NCI-H146 treated with DMSO at 0.1 percent for 48 hours (cell line): ENCODE measurements around the gene MRTFA.
"Not testable (repeated sequence)": the region's sequence is repeated elsewhere in the genome, so short reads cannot be mapped to it uniquely, and the experiment has no call there.

Source experiments
- DNase-seq: peaks from one replicate; lab custom pipeline; 2025; ENCODE audit not compliant: unreplicated experiment; lab: John Stamatoyannopoulos, UW

MRTFA gene

DNA sequence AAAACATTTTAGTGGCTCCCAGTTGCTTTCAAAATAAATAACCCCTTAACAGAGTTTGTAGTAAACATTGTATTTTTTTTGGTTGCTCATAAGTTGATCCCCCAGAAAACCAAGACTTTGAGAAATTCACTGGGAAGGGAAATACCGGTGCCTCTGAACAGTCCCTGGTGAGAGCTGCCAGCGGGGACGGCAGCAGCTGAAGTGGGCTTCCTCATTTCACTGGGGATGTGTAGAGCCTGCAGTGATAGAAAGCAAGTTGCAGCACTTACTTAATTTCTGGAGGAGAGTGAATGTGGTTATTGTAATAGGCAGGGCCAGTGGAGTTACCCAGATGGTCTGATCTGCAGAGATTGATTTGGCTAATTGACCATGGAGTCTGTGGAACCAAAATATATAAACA is 24.2 kb upstream of the MRTFA start:
- DNase-seq: no peak

DNA sequence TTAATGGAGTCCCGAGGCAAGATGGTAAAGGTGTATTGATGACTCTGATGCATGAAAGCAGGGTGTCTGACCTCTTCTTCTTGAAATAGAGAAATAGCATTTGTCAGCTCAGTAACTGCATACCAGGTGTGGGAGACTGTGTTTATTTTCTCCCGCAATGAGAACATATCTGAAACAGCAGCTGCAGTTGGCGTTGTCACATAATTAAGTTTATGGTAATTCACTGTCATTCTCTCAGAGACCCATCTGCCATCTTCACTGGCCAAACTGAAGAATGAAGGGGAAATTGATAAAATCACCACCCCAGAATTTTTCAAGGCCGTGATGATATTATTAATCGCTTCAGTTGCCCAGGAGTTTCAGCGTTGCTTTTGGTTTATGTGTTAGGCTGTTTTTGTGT is 22.6 kb upstream of the MRTFA start:
- peak; percentile 32 for DNase-seq

DNA sequence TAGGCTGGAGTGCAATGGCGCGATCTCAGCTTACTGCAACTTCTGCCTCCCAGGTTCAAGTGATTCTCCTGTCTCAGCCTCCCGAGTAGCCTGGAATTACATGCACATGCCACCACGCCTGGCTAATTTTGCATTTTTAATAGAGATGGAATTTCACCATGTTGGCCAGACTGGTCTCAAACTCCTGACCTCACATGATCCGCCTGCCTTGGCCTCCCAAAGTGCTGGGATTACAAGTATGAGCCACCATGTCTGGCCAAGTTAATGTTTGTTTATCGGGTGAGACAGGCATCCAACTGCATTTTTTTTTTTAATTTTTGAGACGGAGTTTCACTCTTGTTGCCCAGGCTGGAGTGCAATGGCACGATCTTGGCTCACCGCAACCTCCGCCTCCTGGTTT is 20.1 kb upstream of the MRTFA start:
- not testable (repeated sequence) for DNase-seq

DNA sequence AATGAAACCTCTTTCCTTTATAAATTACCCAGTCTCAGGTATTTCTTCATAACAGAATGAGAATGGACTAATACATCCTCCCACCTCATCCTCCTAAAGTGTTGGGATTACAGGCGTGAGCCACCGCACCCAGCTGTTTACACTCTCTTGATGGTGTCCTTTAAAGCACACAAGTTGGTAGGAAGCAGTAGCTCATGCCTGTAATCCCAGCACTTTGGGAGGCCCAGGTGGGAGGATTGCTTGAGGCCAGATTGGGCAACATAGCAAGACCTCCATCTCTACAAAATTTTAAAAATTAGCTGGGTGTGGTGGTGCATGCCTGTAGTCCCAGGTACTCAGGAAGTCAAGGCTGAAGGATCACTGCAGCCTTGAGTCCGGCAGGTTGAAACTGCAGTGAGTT is 19.4 kb upstream of the MRTFA start:
- not testable (repeated sequence) for DNase-seq

DNA sequence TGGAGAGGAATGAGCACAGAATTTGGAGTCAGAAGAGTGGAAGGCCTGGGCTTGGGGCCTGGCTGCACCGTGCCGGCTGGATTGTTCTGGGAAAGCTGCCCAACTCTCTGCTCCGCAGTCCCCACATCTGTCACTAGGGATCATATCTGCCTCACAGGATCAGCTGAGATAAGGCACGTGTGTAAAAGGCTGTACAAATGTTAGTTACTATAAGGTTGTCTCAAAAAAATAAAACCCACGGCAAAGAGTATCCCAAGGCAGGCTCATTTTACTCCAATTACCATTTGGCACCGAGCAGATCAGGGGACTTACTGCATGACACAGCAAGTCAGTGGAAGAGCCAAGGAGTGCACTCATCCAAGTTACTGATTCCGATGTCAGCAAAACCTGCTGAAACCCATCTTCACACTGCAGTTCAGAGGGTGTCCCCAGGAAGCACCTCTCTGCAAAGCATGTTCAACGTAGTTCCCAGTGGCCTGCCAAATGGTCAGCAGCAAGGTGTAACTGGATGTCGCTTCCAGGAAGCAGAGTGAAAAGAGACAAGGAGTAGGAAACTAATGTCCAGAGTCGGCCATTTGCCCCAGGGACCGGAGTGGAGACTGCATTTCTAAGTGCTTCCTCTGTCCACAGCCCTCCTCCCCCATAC is 18.1 kb upstream of the MRTFA start:
- DNase-seq: no peak

DNA sequence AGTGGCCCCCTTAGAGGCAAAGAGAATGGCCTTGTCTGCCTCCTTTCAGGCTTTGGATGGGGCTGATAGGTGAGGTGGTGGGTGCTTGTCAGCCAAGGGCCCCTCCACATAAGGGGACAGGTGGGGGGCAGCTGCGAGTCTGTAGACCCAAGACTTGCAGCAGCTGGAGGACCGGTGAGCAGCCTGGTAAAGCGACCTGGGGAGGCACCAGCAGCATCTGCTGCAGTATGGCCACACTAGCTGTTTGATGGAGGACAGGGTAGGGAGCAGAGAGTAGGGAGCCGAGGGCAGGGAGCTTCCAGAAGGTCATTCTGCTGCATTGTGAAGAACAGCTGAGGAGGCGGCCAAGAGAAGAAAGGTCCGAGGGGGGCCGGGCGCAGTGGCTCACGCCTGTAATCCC is 16.8 kb upstream of the MRTFA start:
- DNase-seq: no peak

DNA sequence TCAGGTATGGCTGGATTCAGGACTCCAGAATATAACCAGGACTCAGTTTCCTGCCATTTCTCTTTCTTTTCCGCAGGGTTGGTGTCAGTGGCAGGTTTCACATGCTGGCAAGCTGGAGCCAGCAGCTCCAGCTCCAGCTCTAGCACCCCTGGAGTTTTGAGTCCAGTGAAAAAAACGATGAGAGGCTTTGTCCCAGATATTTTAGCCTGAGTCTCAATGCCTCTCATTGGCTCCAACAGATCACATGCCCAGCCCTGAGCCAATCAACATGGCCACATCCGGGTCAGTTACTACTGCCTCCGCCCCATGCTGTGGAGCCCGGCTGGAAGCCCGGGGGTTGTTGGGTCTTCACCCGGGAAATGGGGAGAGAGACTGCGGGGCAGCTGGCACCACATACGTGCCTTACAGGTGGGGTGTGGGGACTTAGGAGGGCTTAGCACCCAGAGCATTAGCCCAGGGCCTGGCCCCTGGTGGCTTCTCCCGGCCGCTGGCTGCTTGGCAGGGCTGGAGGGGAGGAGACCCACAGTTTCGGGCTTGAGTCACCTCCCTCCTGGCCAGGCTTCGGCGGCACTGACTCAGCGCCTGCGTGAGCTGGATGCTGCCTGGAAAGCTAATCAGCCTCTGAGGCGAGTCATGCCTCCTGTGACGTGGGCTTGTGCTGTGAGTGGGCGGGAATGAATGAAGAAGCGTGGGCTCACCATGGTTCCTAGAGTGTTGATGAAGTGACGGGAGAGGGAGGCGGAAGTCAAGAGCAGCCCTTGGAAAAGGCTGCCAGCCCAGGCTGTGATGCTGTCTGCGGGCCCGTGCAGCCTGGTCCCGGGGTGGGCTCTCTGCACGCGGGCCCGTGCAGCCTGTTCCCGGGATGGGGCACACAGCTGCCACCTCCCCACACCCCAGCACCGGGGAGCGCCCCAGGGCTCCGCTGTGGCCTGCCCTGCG is 15.3 kb upstream of the MRTFA start:
- DNase-seq: peak; percentile 82

DNA sequence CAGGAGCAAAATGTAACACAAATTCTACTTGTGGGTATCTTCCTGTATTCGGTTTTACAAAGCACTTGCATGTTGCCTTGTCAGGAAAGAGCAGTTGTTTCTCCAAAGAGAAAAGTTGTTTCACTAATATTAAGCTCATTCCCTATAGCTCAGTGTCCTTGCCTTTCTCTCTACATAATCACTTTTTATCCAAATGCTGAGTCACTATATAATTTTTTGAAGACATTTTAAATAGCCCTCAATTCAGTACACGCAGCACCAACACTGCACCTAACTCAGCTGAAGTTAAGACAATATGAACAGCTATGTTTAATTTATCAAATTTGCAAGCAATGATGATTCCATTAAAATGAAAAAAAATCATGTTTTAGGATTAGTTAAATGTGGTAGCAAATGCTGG is 14.5 kb upstream of the MRTFA start:
- no peak for DNase-seq

DNA sequence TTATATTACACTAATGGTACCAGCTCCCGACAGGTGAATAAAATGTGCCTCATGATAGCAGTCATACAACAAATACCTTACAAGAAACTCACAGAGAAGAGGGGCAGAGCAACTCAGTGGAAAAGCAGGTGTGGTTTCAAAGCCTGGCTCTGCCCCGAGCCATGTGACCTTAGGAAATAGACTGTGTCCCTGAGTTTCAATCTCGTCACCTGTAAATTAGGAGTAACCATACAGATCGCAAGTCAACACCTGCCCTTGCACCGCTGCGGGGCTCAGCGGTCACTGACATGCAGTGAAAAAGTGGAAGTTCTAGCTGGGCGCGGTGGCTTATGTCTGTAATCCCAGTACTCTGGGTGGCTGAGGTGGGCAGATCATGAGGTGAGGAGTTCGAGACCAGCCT is 11.9 kb upstream of the MRTFA start:
- no peak for DNase-seq

DNA sequence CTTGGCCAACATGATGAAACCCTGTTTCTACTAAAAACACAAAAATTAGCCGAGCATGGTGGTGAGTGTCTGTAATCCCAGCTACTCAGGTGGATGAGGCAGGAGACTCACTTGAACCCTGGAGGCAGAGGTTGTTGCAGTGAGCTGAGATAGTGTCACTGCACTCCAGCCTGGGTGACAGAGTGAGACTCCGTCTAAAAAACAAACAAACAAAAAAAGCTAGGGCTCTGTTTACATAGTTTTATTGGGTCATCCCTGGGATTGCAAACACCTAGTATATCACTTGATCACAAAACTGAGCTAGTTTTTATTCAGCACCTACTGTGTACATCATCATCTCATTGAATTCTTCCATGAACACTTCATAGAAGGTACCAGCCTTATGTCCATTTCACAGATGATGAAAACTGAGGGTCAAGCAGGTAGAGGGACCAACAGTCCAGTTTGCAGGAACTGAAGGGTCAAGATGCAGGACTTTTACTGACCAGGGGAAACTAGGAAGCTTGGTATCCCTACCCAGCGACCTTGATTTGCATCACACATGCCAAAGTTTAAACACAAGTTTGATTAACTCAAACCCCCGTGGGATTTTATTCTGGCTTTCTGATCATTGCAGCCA is 9.2 kb upstream of the MRTFA start:
- no peak for DNase-seq

DNA sequence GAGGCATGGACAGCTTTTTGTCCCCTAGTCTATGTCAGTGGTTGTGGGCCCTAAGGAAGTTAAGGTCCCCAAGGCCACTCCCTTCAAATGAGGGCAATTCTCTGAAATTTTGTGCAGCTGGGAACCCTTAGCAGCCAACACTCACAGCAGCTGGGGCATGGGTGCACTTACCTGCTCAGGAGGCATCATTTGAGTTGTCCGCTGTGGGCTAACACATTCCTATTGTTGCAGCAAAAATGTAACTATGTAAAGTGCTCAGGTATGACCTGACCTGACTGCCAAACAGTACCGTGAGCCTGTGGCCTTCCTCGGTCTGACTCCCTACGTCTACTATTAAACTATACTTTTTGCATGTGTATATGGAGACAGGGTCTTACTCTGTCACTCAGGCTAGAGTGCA is 5.8 kb upstream of the MRTFA start:
- DNase-seq: no peak

DNA sequence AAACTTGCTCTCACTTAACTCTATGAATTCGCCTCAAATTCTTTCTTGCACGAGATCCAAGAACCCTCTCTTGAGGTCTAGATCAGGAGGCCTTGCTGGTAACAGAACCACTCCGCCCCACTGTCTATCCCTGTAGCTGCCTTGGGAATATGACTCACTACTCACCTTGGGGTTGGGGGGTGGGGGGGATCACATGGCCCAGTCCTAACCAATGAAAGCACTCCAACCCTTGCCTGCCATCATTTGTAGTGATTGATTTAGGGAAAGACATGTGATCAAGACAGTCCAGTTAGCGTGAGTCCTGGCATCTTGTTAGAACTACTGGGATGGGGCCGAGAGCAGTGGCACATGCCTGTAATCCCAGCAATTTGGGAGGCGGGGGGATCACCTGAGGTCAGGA is 4.8 kb upstream of the MRTFA start:
- DNase-seq: no peak

DNA sequence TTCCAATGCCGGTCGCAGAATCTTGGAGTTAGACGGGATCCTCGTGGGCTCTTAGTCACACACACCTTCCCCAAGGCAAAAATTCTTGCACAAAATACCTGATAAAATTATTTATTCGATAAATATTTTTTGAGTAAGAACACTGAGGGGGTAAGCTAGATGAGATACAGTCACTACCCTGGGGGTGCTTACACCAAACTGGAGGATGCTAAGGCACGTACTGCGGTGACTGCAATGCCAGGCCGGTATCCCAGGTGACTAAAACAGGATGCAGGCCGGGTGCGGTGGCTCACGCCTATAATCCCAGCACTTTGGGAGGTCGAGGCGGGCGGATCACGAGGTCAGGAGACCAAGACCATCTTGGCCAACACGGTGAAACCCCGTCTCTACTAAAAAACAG is 1.7 kb upstream of the MRTFA start:
- DNase-seq: no peak

DNA sequence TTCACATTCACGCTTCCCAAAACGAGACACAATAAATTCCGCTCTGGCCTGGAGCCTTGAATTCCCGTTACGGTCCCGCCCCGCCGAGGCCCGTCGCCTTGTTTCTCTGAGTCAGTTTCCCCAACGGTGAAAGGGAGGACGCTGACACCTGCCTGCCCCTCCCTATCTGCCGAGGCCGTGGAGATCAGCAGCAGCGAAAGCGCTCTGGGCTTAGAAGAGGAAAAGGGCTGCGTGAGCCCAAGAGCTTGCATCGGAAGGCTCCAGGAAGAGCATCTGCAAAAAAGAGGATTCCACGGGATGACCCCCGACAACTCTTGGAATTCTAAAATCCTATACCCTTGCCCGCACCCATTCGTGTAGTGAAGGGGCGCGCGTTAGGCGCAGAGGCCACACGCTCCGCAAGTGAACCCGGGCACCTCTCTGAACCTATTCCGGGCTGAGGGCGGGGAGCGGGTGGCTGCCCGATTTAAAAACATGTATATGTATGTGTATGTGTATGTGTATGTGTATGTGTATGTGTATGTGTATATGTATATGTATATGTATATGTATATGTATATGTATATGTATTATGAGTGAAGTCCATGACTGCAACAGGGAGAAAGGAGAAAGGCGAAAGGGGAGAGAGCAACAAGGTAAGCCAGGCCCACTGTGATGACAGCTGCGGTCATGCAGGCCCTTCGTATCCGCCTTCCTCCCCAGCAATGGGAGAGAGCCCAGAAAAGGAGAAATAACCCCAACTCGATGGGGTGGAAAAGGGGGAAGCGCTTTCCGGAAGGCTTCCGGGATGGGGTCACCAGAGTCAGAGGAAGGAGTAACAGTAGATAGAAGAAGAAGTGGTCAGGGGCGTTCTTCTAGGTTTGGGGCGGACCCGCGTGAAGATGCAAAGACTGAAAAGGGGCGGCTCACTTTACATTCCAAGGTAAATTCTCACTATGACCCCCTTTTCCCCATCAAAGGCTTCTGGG is 948 bp upstream of the MRTFA start:
- no peak for DNase-seq

DNA sequence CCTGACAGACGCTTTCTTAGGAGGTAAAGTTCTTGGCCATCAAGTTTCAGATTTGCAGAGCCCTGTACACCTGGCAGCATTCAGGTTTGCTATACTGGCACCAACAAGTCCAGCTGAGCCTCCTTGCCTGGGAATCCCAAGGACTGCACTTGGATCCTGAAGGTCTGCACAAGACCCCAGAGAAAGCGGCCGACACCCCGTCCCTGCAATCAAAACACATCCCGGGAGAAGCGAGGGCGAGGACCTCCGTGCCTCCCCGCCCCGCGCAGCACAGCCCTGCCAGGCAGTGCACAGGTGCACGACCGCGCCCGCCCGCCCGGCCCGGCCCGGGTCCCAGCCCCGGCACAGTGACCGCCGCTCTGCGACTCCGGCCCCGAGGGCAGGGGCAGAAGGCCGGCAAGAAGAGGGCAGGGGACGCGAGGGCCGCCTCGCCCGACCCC is 559 bp downstream of the MRTFA start:
- no peak for DNase-seq

DNA sequence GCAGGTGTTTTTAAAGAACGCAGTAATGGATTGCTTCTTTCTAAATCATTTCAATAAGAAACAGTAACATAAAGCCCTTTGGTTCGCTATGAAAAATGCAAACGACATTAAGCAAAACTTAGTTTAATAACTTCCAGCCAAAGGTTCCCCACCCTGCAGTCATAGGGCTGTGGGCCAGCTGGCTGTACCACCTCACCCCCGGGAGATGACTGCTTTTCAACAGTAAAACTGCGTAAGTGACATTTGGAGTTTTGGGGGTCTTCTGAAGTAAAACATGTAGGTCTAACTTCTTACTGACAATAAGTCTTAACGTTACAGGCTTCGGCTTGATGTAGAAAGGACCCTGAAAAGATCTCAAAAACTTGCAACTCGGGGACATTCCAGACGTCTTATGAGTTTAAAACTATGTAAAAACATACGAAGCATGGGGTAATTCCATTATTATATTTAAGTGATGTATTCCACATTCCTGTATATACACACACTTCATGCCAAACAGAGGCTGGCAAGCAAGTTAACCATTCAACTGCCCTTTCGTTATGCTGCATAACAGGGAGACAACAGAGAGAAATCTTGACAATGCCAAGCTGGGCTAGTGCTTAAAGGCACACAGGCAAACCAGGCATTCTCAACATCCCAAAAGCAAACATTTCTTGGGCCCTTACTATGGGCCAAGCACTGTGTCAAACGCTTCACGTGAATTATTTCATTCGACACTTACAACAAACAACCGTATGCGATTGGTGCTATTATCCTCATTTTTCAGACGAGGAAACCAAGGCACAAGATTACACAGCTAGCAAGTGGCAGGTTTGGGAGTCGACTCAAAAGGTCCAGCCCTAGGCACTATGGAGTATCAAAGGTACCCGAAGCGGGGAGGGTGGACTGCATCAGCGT is 1.2 kb downstream of the MRTFA start:
- no peak for DNase-seq

DNA sequence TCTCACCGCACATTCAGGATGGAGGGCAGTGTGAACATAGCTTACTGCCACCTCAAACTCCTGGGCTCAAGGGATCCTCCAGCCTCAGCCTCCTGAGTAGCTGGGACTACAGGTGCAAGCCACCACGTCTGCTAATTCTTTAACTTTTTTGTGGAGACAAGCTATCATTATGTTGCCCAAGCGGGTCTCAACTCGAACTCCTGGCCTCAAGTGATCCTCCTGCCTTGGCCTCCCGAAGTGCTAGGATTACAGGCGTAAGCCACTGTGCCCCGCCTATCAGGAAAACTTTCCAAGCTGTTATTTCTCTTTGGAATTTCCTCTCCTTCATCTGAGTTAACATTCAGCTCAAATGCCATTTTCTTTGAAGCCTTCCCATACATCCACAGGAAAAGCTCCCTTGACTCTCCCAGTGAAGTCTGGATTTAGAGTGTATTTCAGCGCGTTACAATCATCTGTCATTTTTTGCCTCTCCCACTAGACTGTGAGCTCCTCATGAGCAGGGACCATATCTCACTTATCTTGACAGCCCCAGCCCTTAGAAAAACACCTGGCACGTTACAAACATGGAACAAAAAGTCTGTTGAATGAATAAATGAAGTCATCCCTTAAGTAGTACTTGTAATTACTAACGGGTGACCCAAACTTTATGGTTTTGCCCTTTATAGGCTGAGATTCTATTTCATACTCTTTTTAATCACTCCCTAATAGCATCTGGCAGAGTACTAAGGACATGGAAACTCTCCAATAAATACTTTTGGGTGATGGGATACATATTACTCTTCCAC is 2.2 kb downstream of the MRTFA start:
- DNase-seq: no peak

DNA sequence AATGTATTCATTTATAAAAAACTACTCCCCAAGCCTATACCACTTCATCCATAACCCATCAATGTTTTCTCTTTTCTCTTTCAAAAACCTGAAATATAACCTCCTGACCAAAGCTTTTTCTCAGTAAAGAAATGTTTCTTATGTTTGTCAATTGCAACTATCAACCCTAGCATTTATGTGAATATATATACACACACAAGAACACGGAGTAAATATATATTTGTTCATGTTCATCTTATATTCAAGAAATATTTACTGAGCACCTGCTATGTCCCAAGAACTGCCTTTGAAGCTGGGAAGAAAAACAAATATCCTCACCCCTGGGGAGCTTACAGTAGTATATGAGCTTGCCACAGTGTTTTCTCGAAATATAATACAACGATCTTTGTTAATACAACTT is 3.5 kb downstream of the MRTFA start:
- no peak for DNase-seq

DNA sequence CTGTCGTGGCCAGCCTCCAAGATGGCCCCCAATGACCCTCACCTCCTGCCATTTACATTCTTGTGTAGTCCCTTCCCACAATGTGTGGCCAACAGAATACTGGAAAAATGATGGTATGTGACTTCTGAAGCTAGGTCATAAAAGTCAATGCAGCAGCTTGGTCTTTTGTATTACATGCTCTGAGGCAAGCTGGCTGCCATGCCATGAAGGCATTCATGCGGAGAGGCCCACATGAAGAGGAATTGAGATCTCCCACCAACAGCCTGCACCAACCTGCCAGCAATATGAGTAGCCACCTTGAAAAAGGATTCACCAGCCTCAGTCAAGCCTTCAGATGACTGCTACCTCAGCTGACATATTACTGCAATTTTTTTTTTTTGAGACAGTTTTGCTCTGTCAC is 4.6 kb downstream of the MRTFA start:
- no peak for DNase-seq
